K562 (cell line): ENCODE results near the gene DSTYK. TPM values are rescaled to one million over a fixed set of nuclear protein-coding genes. Genes with fewer than 3 reads are reported as not detected.
A peak's percentile ranks its signal among the peaks of the same experiment; 100 is the strongest.

Source experiments
- ARID1B ChIP-seq: fragments of 450-650 bp; IDR thresholded peaks from 2 replicates; pipeline ENCODE4 v1.6.1; 2016; ENCODE audit warnings: antibody characterized with exemption, mild to moderate bottlenecking, inconsistent platforms
- ASH1L ChIP-seq: fragments of 450-650 bp; IDR thresholded peaks from 2 replicates; pipeline ENCODE4 v1.6.1; 2018; ENCODE audit warnings: borderline replicate concordance, mild to moderate bottlenecking, low read depth; ENCODE audit not compliant: partially characterized antibody
- ATF7 ChIP-seq: fragments of 450-650 bp; IDR thresholded peaks from 2 replicates; pipeline ENCODE4 v1.7.1; 2014; ENCODE audit warnings: mild to moderate bottlenecking, moderate library complexity
- CBFA2T3 ChIP-seq: fragments of 450-650 bp; IDR thresholded peaks from 2 replicates; pipeline ENCODE4 v1.6.1; 2017
- DPF2 ChIP-seq: fragments of 450-650 bp; IDR thresholded peaks from 2 replicates; pipeline ENCODE4 v1.6.1; 2016
- HNRNPUL1 ChIP-seq: fragments of 200-400 bp; formaldehyde crosslinking; IDR thresholded peaks from 2 replicates; pipeline ENCODE4 v1.6.1; 2017; ENCODE audit warnings: low read length
- MNT ChIP-seq, 2 experiments: fragments of 450-650 bp; conservative IDR thresholded peaks; 2 replicates each; pipeline ENCODE4 v1.6.1; 2017; ENCODE audit warnings: mild to moderate bottlenecking in 2 of 2, moderate library complexity in 2 of 2
- MTA3 ChIP-seq: fragments of 450-650 bp; formaldehyde crosslinking; IDR thresholded peaks from 2 replicates; pipeline ENCODE4 v1.6.1; 2017; ENCODE audit warnings: mild to moderate bottlenecking, borderline replicate concordance
- NRF1 ChIP-seq, 2 experiments: fragments of 450-650 bp; IDR thresholded peaks in 1 of 2; conservative IDR thresholded peaks in 1 of 2; 2 replicates each; pipeline ENCODE4 v1.6.1; 2014; ENCODE audit warnings: mild to moderate bottlenecking in 2 of 2
- RBBP5 ChIP-seq: fragments of 200-600 bp; sonication (generic); IDR thresholded peaks from 2 replicates; pipeline ENCODE4 v1.6.1; 2012; ENCODE audit warnings: borderline replicate concordance, mild to moderate bottlenecking, low read length, control low read depth, inconsistent platforms; ENCODE audit not compliant: insufficient read depth, poor library complexity, severe bottlenecking
- RCOR1 ChIP-seq, 2 experiments: IDR thresholded peaks; 2 replicates each; pipeline ENCODE4 v1.6.1; 2012; ENCODE audit warnings: low read depth in 2 of 2, low read length in 2 of 2, borderline replicate concordance in 1 of 2, improper control_type of control experiment in 1 of 2
- SMARCA5 ChIP-seq: fragments of 450-650 bp; IDR thresholded peaks from 2 replicates; pipeline ENCODE4 v1.6.1; 2016
- SPI1 ChIP-seq: IDR thresholded peaks from 2 replicates; pipeline ENCODE4 v1.6.1; 2011; ENCODE audit warnings: low read depth, low read length, control low read depth, borderline replicate concordance
- TAL1 ChIP-seq: fragments of 450-650 bp; IDR thresholded peaks from 2 replicates; pipeline ENCODE4 v1.6.1; 2016; ENCODE audit warnings: mild to moderate bottlenecking
- TCF3 ChIP-seq: sonication (generic); formaldehyde crosslinking; IDR thresholded peaks from 2 replicates; pipeline ENCODE4 v1.4.0; 2020; ENCODE audit warnings: mild to moderate bottlenecking, missing genetic modification reagents
- TEAD4 ChIP-seq, 2 experiments: sonication (generic) in 1 of 2; formaldehyde crosslinking in 1 of 2; IDR thresholded peaks; 2 replicates each; pipeline versions ENCODE4 v1.6.1 to v1.8.0; 2012 to 2022; ENCODE audit warnings: borderline replicate concordance in 1 of 2, inconsistent platforms in 1 of 2, low read length in 1 of 2, mild to moderate bottlenecking in 1 of 2, missing genetic modification reagents in 1 of 2
- USF1 ChIP-seq: sonication (generic); formaldehyde crosslinking; IDR thresholded peaks from 2 replicates; pipeline ENCODE4 v1.9.0; 2022; ENCODE audit warnings: mild to moderate bottlenecking, missing genetic modification reagents
- ZBTB11 ChIP-seq, 3 experiments: fragments of 200-800 bp in 1 of 3; fragments of 250-450 bp in 1 of 3; fragments of 450-650 bp in 1 of 3; sonication (Bioruptor Pico) in 1 of 3; sonication (Bioruptor generic) in 1 of 3; formaldehyde crosslinking in 1 of 3; IDR thresholded peaks; 2 replicates each; pipeline versions ENCODE4 v1.6.1 to v1.8.0; 2016 to 2022; ENCODE audit warnings: mild to moderate bottlenecking in 2 of 3, missing genetic modification characterization in 2 of 3, missing compliant biosample characterization in 1 of 3, moderate library complexity in 1 of 3
- ZNF121 ChIP-seq: sonication (generic); formaldehyde crosslinking; conservative IDR thresholded peaks from 2 replicates; pipeline ENCODE4 v1.8.0; 2022; ENCODE audit warnings: missing genetic modification reagents
- ZNF24 ChIP-seq: fragments of 450-650 bp; IDR thresholded peaks from 2 replicates; pipeline ENCODE4 v1.6.1; 2016
- polyA plus RNA-seq, 8 experiments: library from polyadenylated mRNA; depleted of rRNA in 4 of 8; stranded (reverse) in 5 of 8; unstranded in 3 of 8; fragments of >200 nt; fragmentation: Nextera tagmentation in 2 of 8; fragmentation: Illumina TruSeq in 1 of 8; extraction: Ambion mirVana in 2 of 8; extraction: Trizol in 1 of 8; gene quantifications; 2 replicates each; pipeline versions ENCODE4 v1.2.1 to v1.2.3, GENCODE V29; 2011 to 2014; ENCODE audit warnings: inconsistent platforms in 1 of 8, missing spikeins in 1 of 8
- total RNA-seq, 7 experiments: library from RNA; depleted of rRNA in 6 of 7; stranded (reverse); fragments of >200 nt in 6 of 7; fragmentation: Illumina TruSeq in 2 of 7; extraction: Trizol in 2 of 7; gene quantifications; 2 replicates each; pipeline versions ENCODE4 v1.2.1 to v1.2.3, GENCODE V29; 2011 to 2021; ENCODE audit warnings: low replicate concordance in 1 of 7

Gene DSTYK
- total and polyA plus RNA-seq, 9 of the 15 experiments (the other 6 are each of a cell fraction or from before 2014, with no cell fraction given) = 4.2 to 7.1 (median 6.2) TPM

- TF ChIP-seq SMARCA5 = no peak
- TF ChIP-seq ASH1L = no peak
- TF ChIP-seq ZNF121 = no peak
- TF ChIP-seq RBBP5 = peak; percentile 30
- TF ChIP-seq ZNF24 = no peak
- TF ChIP-seq USF1 (CRISPR knock-in tag) = no peak
- peak; percentile 54 for TF ChIP-seq CBFA2T3
- peak in 1 of 2 experiments; percentile 48; a peak in 2 of 4 replicates for TF ChIP-seq MNT (conservative IDR thresholded peaks at IDR 0.05)
- peak in 1 of 2 experiments; percentile 58; a peak in 1 of 4 replicates for TF ChIP-seq RCOR1 (IDR thresholded peaks at IDR 0.05; ENCODE audit: borderline replicate concordance in 1 of 2, low read depth in 2 of 2, low read length in 2 of 2)
- TF ChIP-seq NRF1 (conservative IDR thresholded peaks at IDR 0.05 in 1 of 2, IDR thresholded peaks at IDR 0.05 in 1 of 2) = 0 out of 4 replicates have a peak, but pooled peaks of 1 of the 2 experiments have one; percentile 18
- peak; percentile 51 for TF ChIP-seq ARID1B
- 0 out of 6 replicates have a peak, but pooled peaks of 1 of the 3 experiments have one; percentile 24 for TF ChIP-seq ZBTB11 (CRISPR knock-in tag; IDR thresholded peaks at IDR 0.05)
- peak; percentile 69 for TF ChIP-seq TCF3 (CRISPR knock-in tag)
- peak; percentile 21; the same call in 1 of the 2 replicates for TF ChIP-seq DPF2
- 0 out of 2 replicates have a peak, but pooled peaks have one; percentile 22 for TF ChIP-seq TAL1
- peak; percentile 29; the same call in 1 of the 2 replicates for TF ChIP-seq TEAD4 (IDR thresholded peaks at IDR 0.05; ENCODE audit: low read length)
- TF ChIP-seq TEAD4 (CRISPR knock-in tag; IDR thresholded peaks at IDR 0.05; ENCODE audit: borderline replicate concordance) = no peak
- 0 out of 2 replicates have a peak, but pooled peaks have one; percentile 7 for TF ChIP-seq ATF7
- TF ChIP-seq MTA3 = peak; percentile 25; the same call in 1 of the 2 replicates
- TF ChIP-seq SPI1 = peak; percentile 53; the same call in 1 of the 2 replicates
- no peak for TF ChIP-seq HNRNPUL1
These were observed 18.6 kb upstream of the DSTYK start (continued) for GRCh38 chr1:205229916-205230700.
